ENCODE measurements around the gene ENO1. TPM values are rescaled to one million over a fixed set of nuclear protein-coding genes. Genes with fewer than 3 reads are reported as not detected.

The ENO1 gene
- total and polyA plus RNA-seq, 9 of the 15 experiments (the other 6 are each of a cell fraction or from before 2014, with no cell fraction given), result 2,249 to 7,472 (median 2,868) TPM

DNA sequence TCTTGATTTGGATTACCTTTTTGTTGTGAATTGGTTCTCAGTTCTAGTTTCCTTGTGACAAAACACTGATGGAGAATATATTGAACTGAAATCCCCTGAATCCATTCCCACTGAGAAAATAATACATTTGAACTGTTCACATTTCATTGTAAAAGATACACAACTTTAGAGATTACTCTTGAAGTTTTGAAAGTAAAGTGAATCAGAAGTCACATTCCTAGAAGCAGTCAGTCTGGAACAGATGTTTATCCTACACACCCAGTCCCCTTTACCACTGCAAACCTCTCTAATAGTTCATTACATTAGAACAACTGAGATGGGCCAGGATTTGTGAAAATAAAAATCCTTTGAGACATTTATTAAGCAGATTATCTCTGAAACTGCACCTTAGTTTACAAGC, 64.5 kb downstream of the ENO1 start (continued):
- TF ChIP-seq MIER1 (IDR thresholded peaks at IDR 0.05; ENCODE audit: low read depth) (no peak), TEAD4 (IDR thresholded peaks at IDR 0.05; ENCODE audit: low read length) (peak; percentile 48; the same call in 1 of the 2 replicates), TEAD4 (CRISPR knock-in tag; IDR thresholded peaks at IDR 0.05; ENCODE audit: borderline replicate concordance) (no peak)

DNA sequence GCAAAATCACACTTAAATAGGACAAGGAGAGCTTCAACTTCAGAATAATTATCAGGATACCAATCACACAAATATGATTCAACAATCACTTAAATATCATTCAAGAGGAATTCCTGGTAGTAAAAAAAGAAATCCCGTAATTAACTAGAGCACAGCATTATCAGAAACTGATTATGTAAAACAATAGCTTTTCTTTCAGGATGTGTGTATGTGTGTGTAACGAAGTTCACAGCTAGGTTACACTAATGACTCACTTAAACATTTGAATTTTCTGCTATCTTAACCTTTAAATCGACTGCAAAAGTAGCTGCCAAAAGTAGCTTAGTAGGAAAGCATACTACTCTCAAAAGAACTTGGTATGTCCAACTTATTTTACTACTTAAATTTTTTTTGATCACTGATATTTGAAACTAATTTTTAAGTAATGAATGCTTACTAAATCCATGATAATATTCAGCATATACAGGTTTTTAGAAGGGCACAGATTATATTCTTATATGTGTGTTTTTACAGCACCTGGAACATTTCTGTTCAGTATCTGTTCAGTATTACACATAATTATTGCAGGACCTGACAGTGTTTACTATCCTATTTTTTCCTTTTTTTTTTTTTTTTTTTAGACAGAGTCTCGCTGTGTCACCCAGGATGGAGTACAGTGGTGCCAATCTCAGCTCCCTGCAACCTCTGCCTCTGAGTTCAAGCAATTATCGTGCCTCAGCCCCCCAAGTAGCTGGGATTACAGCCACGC, 65.3 kb downstream of the ENO1 start:
- no peaks in the 10 kb centered on the region for H3K9me1 ChIP-seq (ENCODE audit: control insufficient read depth, insufficient read depth, low read length)
- H3K36me3 ChIP-seq (ENCODE audit: control insufficient read depth, insufficient read depth, low read length), result no peaks in the 10 kb centered on the region; the same call in 2 of the 3 replicates
- H3K4me1 ChIP-seq (replicated peaks in 1 of 2; ENCODE audit: control insufficient read depth in 2 of 2, insufficient read depth in 2 of 2, low read length in 2 of 2), result peaks cover 7 to 16% of the 10 kb centered on the region in 2 experiments
- H3K4me3 ChIP-seq, result no peak overlapping the region
- TF ChIP-seq RBFOX2 (IDR thresholded peaks at IDR 0.05; ENCODE audit: low read depth, low read length) (no peak), RFX7 (CRISPR knock-in tag; IDR thresholded peaks at IDR 0.05) (no peak), BDP1 (IDR thresholded peaks at IDR 0.05; ENCODE audit: insufficient read depth, insufficient read length) (no peak), FIP1L1 (IDR thresholded peaks at IDR 0.05; ENCODE audit: low read depth, low read length, poor library complexity, severe bottlenecking) (no peak), KDM4B (IDR thresholded peaks at IDR 0.05; ENCODE audit: borderline replicate concordance in 2 of 2, low read depth in 1 of 2) (no peak), SMARCA5 (IDR thresholded peaks at IDR 0.05) (no peak), SIN3B (IDR thresholded peaks at IDR 0.05; ENCODE audit: low read depth) (no peak), SMAD2 (IDR thresholded peaks at IDR 0.05; ENCODE audit: low read depth, low read length) (no peak), ZKSCAN1 (IDR thresholded peaks at IDR 0.05; ENCODE audit: low read depth, low read length) (no peak), STAG1 (CRISPR knock-in tag; IDR thresholded peaks at IDR 0.05; ENCODE audit: borderline replicate concordance) (no peak), ZFP1 (CRISPR knock-in tag; IDR thresholded peaks at IDR 0.05) (no peak)
- TF ChIP-seq, protein P1, sequence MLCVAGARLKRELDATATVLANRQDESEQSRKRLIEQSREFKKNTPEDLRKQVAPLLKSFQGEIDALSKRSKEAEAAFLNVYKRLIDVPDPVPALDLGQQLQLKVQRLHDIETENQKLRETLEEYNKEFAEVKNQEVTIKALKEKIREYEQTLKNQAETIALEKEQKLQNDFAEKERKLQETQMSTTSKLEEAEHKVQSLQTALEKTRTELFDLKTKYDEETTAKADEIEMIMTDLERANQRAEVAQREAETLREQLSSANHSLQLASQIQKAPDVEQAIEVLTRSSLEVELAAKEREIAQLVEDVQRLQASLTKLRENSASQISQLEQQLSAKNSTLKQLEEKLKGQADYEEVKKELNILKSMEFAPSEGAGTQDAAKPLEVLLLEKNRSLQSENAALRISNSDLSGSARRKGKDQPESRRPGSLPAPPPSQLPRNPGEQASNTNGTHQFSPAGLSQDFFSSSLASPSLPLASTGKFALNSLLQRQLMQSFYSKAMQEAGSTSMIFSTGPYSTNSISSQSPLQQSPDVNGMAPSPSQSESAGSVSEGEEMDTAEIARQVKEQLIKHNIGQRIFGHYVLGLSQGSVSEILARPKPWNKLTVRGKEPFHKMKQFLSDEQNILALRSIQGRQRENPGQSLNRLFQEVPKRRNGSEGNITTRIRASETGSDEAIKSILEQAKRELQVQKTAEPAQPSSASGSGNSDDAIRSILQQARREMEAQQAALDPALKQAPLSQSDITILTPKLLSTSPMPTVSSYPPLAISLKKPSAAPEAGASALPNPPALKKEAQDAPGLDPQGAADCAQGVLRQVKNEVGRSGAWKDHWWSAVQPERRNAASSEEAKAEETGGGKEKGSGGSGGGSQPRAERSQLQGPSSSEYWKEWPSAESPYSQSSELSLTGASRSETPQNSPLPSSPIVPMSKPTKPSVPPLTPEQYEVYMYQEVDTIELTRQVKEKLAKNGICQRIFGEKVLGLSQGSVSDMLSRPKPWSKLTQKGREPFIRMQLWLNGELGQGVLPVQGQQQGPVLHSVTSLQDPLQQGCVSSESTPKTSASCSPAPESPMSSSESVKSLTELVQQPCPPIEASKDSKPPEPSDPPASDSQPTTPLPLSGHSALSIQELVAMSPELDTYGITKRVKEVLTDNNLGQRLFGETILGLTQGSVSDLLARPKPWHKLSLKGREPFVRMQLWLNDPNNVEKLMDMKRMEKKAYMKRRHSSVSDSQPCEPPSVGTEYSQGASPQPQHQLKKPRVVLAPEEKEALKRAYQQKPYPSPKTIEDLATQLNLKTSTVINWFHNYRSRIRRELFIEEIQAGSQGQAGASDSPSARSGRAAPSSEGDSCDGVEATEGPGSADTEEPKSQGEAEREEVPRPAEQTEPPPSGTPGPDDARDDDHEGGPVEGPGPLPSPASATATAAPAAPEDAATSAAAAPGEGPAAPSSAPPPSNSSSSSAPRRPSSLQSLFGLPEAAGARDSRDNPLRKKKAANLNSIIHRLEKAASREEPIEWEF (CRISPR knock-in tag; IDR thresholded peaks at IDR 0.05), result no peak
- TF ChIP-seq, protein P2, sequence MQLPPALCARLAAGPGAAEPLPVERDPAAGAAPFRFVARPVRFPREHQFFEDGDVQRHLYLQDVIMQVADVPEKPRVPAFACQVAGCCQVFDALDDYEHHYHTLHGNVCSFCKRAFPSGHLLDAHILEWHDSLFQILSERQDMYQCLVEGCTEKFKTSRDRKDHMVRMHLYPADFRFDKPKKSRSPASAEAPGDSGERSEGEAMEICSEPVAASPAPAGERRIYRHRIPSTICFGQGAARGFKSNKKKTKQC (CRISPR knock-in tag; IDR thresholded peaks at IDR 0.05), result no peak
- in situ Hi-C loops (cut with MboI) (no loop called here), intact Hi-C loops (cut with micrococcal nuclease) (no loop called here)
- H3K9ac ChIP-seq (ENCODE audit: insufficient read depth in 1 of 2, low read depth in 2 of 2, low read length in 2 of 2), result no peak overlapping the region
- no peaks in the 10 kb centered on the region for H3K9me3 ChIP-seq (replicated peaks; ENCODE audit: control insufficient read depth, insufficient read depth, low read depth, low read length)
- H4K20me1 ChIP-seq (replicated peaks; ENCODE audit: control insufficient read depth, insufficient read depth, low read length), result peaks cover 23% of the 10 kb centered on the region
- no peak overlapping the region for H3K4me2 ChIP-seq (ENCODE audit: insufficient read depth, low read length)
- FAIRE-seq (no peak), DNase-seq (ENCODE audit: extremely low read depth in 1 of 4, low spot score in 3 of 4) (no peak), ATAC-seq (no peak)
- H3K79me2 ChIP-seq (ENCODE audit: control insufficient read depth, insufficient read depth, low read length), result peaks cover 90% of the 10 kb centered on the region
- WGBS (ENCODE audit: insufficient coverage, low coverage, missing lambda C conversion rate), result 55% methylated on average over 6 of the region's 6 CpGs
- no peak overlapping the region for H3K27ac ChIP-seq (ENCODE audit: extremely low read depth, low read depth, low read length)
- POLR2A ChIA-PET, result interaction anchor here (0.8 to 1.2 kb wide), 2 partner anchors 10 to 14 kb away, joined by 3 read pairs; no protein-coding TSS in a partner anchor
- BruUV-seq (replicated peaks), result no TSS peak
- CTCF ChIA-PET (ENCODE audit: low intra/inter-chr PET ratio), result no interaction called here
- no peaks in the 10 kb centered on the region for H3K27me3 ChIP-seq (ENCODE audit: control insufficient read depth in 2 of 2, insufficient read depth in 2 of 2, low read length in 2 of 2)
- no peak overlapping the region for H2AFZ ChIP-seq (ENCODE audit: low read depth, low read length)
